K562 (cell line): ENCODE data around the gene MKS1. TPM values are rescaled to one million over a fixed set of nuclear protein-coding genes. Genes with fewer than 3 reads are reported as not detected.

Experiments used
- GTF2E2 ChIP-seq: fragments of 200-800 bp; sonication (Bioruptor generic); IDR thresholded peaks from 2 replicates; pipeline ENCODE4 v1.6.1; 2016; ENCODE audit warnings: missing genetic modification characterization, missing compliant biosample characterization
- KDM2B ChIP-seq: fragments of 250-450 bp; sonication (Bioruptor Pico); IDR thresholded peaks from 2 replicates; pipeline ENCODE4 v1.8.0; 2021; ENCODE audit warnings: mild to moderate bottlenecking, moderate library complexity
- MXI1 ChIP-seq: IDR thresholded peaks from 2 replicates; pipeline ENCODE4 v1.6.1; 2011; ENCODE audit warnings: low read depth, mild to moderate bottlenecking, improper control_type of control experiment, low read length
- TCF7L2 ChIP-seq: fragments of 150-350 bp; IDR thresholded peaks from 2 replicates; pipeline ENCODE4 v1.6.1; 2016; ENCODE audit warnings: low read depth, mild to moderate bottlenecking, low read length, moderate library complexity
- ZBTB17 ChIP-seq: fragments of 450-650 bp; formaldehyde crosslinking; IDR thresholded peaks from 2 replicates; pipeline ENCODE4 v1.4.0; 2020; ENCODE audit warnings: mild to moderate bottlenecking
- ZNF12 ChIP-seq: sonication (generic); formaldehyde crosslinking; IDR thresholded peaks from 2 replicates; pipeline ENCODE4 v1.4.0; 2020; ENCODE audit warnings: mild to moderate bottlenecking, missing genetic modification reagents
- ZNF551 ChIP-seq: fragments of 250-450 bp; sonication (Bioruptor Pico); IDR thresholded peaks from 2 replicates; pipeline ENCODE4 v1.5.0; 2021; ENCODE audit warnings: mild to moderate bottlenecking, moderate library complexity
- polyA plus RNA-seq, 8 experiments: library from polyadenylated mRNA; depleted of rRNA in 4 of 8; stranded (reverse) in 5 of 8; unstranded in 3 of 8; fragments of >200 nt; fragmentation: Nextera tagmentation in 2 of 8; fragmentation: Illumina TruSeq in 1 of 8; extraction: Ambion mirVana in 2 of 8; extraction: Trizol in 1 of 8; gene quantifications; 2 replicates each; pipeline versions ENCODE4 v1.2.1 to v1.2.3, GENCODE V29; 2011 to 2014; ENCODE audit warnings: inconsistent platforms in 1 of 8, missing spikeins in 1 of 8
- total RNA-seq, 7 experiments: library from RNA; depleted of rRNA in 6 of 7; stranded (reverse); fragments of >200 nt in 6 of 7; fragmentation: Illumina TruSeq in 2 of 7; extraction: Trizol in 2 of 7; gene quantifications; 2 replicates each; pipeline versions ENCODE4 v1.2.1 to v1.2.3, GENCODE V29; 2011 to 2021; ENCODE audit warnings: low replicate concordance in 1 of 7
- TF ChIP-seq, protein P1 (sequence below), 2 experiments: fragments of 450-650 bp in 1 of 2; sonication (generic) in 1 of 2; formaldehyde crosslinking in 1 of 2; IDR thresholded peaks; 2 replicates each; pipeline versions ENCODE4 v1.7.1 to v1.9.0; 2016 to 2022; ENCODE audit warnings: inconsistent platforms in 1 of 2, mild to moderate bottlenecking in 1 of 2, missing genetic modification reagents in 1 of 2
- TF ChIP-seq, protein P2 (sequence below): fragments of 450-650 bp; formaldehyde crosslinking; IDR thresholded peaks from 2 replicates; pipeline ENCODE4 v1.4.0; 2022; ENCODE audit warnings: missing genetic modification characterization
- TF ChIP-seq, protein P3 (sequence below), 2 experiments: fragments of 450-650 bp in 1 of 2; sonication (generic) in 1 of 2; formaldehyde crosslinking; conservative IDR thresholded peaks; 2 replicates each; pipeline versions ENCODE4 v1.4.0 to v1.8.1; 2020 to 2022; ENCODE audit warnings: mild to moderate bottlenecking in 1 of 2, missing genetic modification reagents in 1 of 2
- TF ChIP-seq, protein P4 (sequence below): fragments of 250-450 bp; sonication (Bioruptor Pico); IDR thresholded peaks from 2 replicates; pipeline ENCODE4 v1.9.0; 2021; ENCODE audit warnings: mild to moderate bottlenecking, inconsistent platforms

Gene MKS1
- total and polyA plus RNA-seq, 9 of the 15 experiments (the other 6 are each of a cell fraction or from before 2014, with no cell fraction given), result 16.3 to 31.0 (median 25.9) TPM

DNA sequence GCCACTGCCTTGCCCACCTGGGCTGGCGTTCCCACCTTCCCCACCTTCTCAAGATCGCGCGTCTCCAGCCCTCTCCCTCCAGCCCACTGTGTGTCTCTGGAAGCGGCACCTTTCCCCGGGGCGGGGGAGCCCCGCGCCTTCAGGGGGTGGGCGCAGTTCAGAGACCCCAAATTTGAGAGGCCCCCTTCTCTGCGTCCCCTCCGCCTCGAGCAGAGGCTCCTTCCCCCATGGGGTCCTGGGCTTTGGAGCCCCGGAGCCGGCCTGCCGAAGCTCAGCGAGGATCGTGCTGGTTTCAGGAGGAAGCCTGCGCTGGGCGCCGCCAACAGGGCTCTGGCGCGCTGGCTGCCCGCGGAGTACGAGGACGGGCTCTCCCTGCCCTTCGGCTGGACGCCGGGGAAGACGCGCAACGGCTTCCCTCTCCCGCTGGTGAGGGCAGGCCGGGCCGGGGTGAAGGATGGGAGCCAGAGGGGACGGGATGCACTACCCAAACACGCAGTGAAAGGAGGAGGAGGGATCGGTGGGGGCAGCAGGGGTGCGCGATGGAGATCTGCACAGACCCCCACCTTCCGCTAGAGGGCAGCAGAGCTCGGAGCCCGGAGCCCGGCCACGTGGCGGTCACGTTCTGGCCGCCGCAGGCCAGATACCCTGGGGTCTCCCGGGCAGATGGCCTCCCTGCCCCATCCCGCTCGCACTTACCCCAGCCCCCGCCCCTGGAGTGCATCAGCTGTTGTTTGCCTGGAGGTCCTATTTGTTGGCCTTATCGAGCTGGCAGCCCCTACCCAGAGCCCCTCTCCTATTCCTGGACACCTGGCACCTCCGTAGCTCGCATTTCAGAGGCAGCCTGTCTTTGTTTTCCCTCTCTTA, 30.4 kb upstream of the MKS1 start (continued):
- TF ChIP-seq, protein P1, sequence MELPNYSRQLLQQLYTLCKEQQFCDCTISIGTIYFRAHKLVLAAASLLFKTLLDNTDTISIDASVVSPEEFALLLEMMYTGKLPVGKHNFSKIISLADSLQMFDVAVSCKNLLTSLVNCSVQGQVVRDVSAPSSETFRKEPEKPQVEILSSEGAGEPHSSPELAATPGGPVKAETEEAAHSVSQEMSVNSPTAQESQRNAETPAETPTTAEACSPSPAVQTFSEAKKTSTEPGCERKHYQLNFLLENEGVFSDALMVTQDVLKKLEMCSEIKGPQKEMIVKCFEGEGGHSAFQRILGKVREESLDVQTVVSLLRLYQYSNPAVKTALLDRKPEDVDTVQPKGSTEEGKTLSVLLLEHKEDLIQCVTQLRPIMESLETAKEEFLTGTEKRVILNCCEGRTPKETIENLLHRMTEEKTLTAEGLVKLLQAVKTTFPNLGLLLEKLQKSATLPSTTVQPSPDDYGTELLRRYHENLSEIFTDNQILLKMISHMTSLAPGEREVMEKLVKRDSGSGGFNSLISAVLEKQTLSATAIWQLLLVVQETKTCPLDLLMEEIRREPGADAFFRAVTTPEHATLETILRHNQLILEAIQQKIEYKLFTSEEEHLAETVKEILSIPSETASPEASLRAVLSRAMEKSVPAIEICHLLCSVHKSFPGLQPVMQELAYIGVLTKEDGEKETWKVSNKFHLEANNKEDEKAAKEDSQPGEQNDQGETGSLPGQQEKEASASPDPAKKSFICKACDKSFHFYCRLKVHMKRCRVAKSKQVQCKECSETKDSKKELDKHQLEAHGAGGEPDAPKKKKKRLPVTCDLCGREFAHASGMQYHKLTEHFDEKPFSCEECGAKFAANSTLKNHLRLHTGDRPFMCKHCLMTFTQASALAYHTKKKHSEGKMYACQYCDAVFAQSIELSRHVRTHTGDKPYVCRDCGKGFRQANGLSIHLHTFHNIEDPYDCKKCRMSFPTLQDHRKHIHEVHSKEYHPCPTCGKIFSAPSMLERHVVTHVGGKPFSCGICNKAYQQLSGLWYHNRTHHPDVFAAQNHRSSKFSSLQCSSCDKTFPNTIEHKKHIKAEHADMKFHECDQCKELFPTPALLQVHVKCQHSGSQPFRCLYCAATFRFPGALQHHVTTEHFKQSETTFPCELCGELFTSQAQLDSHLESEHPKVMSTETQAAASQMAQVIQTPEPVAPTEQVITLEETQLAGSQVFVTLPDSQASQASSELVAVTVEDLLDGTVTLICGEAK (IDR thresholded peaks at IDR 0.05), result no peak
- TF ChIP-seq, protein P1 (CRISPR knock-in tag; IDR thresholded peaks at IDR 0.05), result no peak
- TF ChIP-seq ZBTB17 (CRISPR knock-in tag), result 0 out of 2 replicates have a peak, but pooled peaks have one; percentile 34
- TF ChIP-seq KDM2B (CRISPR knock-in tag), result no peak
- TF ChIP-seq MXI1, result 0 out of 2 replicates have a peak, but pooled peaks have one; percentile 17
- TF ChIP-seq, protein P2, sequence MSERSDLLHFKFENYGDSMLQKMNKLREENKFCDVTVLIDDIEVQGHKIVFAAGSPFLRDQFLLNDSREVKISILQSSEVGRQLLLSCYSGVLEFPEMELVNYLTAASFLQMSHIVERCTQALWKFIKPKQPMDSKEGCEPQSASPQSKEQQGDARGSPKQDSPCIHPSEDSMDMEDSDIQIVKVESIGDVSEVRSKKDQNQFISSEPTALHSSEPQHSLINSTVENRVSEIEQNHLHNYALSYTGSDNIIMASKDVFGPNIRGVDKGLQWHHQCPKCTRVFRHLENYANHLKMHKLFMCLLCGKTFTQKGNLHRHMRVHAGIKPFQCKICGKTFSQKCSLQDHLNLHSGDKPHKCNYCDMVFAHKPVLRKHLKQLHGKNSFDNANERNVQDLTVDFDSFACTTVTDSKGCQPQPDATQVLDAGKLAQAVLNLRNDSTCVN, result no peak
- TF ChIP-seq, protein P3, sequence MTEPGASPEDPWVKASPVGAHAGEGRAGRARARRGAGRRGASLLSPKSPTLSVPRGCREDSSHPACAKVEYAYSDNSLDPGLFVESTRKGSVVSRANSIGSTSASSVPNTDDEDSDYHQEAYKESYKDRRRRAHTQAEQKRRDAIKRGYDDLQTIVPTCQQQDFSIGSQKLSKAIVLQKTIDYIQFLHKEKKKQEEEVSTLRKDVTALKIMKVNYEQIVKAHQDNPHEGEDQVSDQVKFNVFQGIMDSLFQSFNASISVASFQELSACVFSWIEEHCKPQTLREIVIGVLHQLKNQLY (CRISPR knock-in tag; conservative IDR thresholded peaks at IDR 0.05), result peak in 1 of 2 experiments; percentile 89; a peak in 1 of 4 replicates
- TF ChIP-seq GTF2E2 (tag), result no peak
- no peak; the same call in 1 of the 2 replicates for TF ChIP-seq ZNF12 (CRISPR knock-in tag)
- TF ChIP-seq, protein P4, sequence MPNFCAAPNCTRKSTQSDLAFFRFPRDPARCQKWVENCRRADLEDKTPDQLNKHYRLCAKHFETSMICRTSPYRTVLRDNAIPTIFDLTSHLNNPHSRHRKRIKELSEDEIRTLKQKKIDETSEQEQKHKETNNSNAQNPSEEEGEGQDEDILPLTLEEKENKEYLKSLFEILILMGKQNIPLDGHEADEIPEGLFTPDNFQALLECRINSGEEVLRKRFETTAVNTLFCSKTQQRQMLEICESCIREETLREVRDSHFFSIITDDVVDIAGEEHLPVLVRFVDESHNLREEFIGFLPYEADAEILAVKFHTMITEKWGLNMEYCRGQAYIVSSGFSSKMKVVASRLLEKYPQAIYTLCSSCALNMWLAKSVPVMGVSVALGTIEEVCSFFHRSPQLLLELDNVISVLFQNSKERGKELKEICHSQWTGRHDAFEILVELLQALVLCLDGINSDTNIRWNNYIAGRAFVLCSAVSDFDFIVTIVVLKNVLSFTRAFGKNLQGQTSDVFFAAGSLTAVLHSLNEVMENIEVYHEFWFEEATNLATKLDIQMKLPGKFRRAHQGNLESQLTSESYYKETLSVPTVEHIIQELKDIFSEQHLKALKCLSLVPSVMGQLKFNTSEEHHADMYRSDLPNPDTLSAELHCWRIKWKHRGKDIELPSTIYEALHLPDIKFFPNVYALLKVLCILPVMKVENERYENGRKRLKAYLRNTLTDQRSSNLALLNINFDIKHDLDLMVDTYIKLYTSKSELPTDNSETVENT, result no peak
- no peak for TF ChIP-seq TCF7L2
- TF ChIP-seq ZNF551, result no peak
